IMR-90 (cell line): ENCODE data around the gene LAMB2. TPM values are rescaled to one million over a fixed set of nuclear protein-coding genes. Genes with fewer than 3 reads are reported as not detected.
A peak's percentile ranks its signal among the peaks of the same experiment; 100 is the strongest.

Source experiments
- ATAC-seq: fragments of 200-7000 bp; cut with Tn5 transposase; 2 replicates; pipeline ENCODE4 v1.9.1; 2020; ENCODE audit warnings: low read depth, mild to moderate bottlenecking, moderate library complexity
- BruUV-seq: library from RNA; stranded (reverse); fragments of 400-500 nt; replicated peaks from 2 replicates; lab custom pipeline; 2021; lab: Mats Ljungman, UMichigan
- CTCF ChIA-PET: fragments of 300-600 bp; formaldehyde crosslinking; extraction: SDS; loops from one replicate; lab custom pipeline; 2021; ENCODE audit warnings: antibody characterized with exemption; lab: Yijun Ruan, JAX
- POLR2A ChIA-PET: fragments of 300-600 bp; sonication (Branson Sonifier 250); formaldehyde crosslinking; loops from one replicate; lab custom pipeline; 2022; ENCODE audit warnings: antibody characterized with exemption; ENCODE audit not compliant: unreplicated experiment; lab: Charles Lee
- DNase-seq: peaks from one replicate; pipeline ENCODE4 v3.0.0; 2013
- H2AFZ ChIP-seq: replicated peaks from 2 replicates; pipeline ENCODE3; 2013; ENCODE audit warnings: low read length, mild to moderate bottlenecking; ENCODE audit not compliant: poor library complexity
- H2AK5ac ChIP-seq: 2 replicates; pipeline ENCODE4 v1.6.1; 2013; ENCODE audit warnings: low read depth, low read length, inconsistent platforms
- H2AK9ac ChIP-seq: replicated peaks from 2 replicates; pipeline ENCODE3; 2013; ENCODE audit warnings: mild to moderate bottlenecking, low read depth, low read length, moderate library complexity; ENCODE audit not compliant: poor library complexity
- H2BK120ac ChIP-seq: 2 replicates; pipeline ENCODE4 v1.6.1; 2013; ENCODE audit warnings: low read depth, low read length, inconsistent platforms
- H2BK15ac ChIP-seq: 3 replicates; pipeline ENCODE4 v1.6.1; 2013; ENCODE audit warnings: low read depth, low read length, inconsistent platforms
- H2BK20ac ChIP-seq: 2 replicates; pipeline ENCODE4 v1.6.1; 2013; ENCODE audit warnings: low read depth, mild to moderate bottlenecking, inconsistent platforms, low read length, moderate library complexity
- H2BK5ac ChIP-seq: 2 replicates; pipeline ENCODE4 v1.6.1; 2013; ENCODE audit warnings: mild to moderate bottlenecking, low read depth, low read length, inconsistent platforms; ENCODE audit not compliant: poor library complexity, severe bottlenecking
- H3K14ac ChIP-seq: replicated peaks from 2 replicates; pipeline ENCODE4 v1.6.1; 2013; ENCODE audit warnings: low read depth, low read length, inconsistent platforms
- H3K18ac ChIP-seq: 2 replicates; pipeline ENCODE4 v1.6.1; 2013; ENCODE audit warnings: low read depth, low read length, control low read depth
- H3K23ac ChIP-seq: 2 replicates; pipeline ENCODE4 v1.6.1; 2013; ENCODE audit warnings: low read depth, low read length, inconsistent platforms
- H3K27ac ChIP-seq: 2 replicates; pipeline ENCODE4 v1.5.1; 2013; ENCODE audit warnings: mild to moderate bottlenecking, control low read depth, low read length; ENCODE audit not compliant: insufficient read depth
- H3K27me3 ChIP-seq: 2 replicates; pipeline ENCODE4 v1.6.1; 2013; ENCODE audit warnings: low read length; ENCODE audit not compliant: control insufficient read depth, insufficient read depth
- H3K36me3 ChIP-seq: 2 replicates; pipeline ENCODE4 v1.6.1; 2013; ENCODE audit warnings: low read length, mixed read lengths; ENCODE audit not compliant: control insufficient read depth, insufficient read depth
- H3K4ac ChIP-seq: 2 replicates; pipeline ENCODE4 v1.6.1; 2013; ENCODE audit warnings: low read depth, low read length, inconsistent platforms
- H3K4me1 ChIP-seq: 2 replicates; pipeline ENCODE4 v1.6.1; 2013; ENCODE audit warnings: low read length, mixed read lengths; ENCODE audit not compliant: control insufficient read depth, insufficient read depth
- H3K4me2 ChIP-seq: 2 replicates; pipeline ENCODE4 v1.6.1; 2013; ENCODE audit warnings: low read depth, mild to moderate bottlenecking, control low read depth, low read length, moderate library complexity
- H3K4me3 ChIP-seq: 2 replicates; pipeline ENCODE4 v1.5.1; 2013; ENCODE audit warnings: low read depth, mild to moderate bottlenecking, control low read depth, low read length, moderate library complexity; ENCODE audit not compliant: insufficient read depth
- H3K56ac ChIP-seq: 2 replicates; pipeline ENCODE4 v1.6.1; 2013; ENCODE audit warnings: low read length, inconsistent platforms; ENCODE audit not compliant: insufficient read depth; ENCODE audit errors: extremely low read depth
- H3K79me1 ChIP-seq, 2 experiments: 2 replicates each; pipeline ENCODE4 v1.6.1; 2013; ENCODE audit warnings: low read length in 2 of 2, inconsistent platforms in 1 of 2, low read depth in 1 of 2
- H3K9ac ChIP-seq: 2 replicates; pipeline ENCODE4 v1.6.1; 2013; ENCODE audit warnings: low read depth, low read length, control low read depth
- H3K9me1 ChIP-seq: 2 replicates; pipeline ENCODE4 v1.6.1; 2013; ENCODE audit warnings: low read length, inconsistent platforms; ENCODE audit not compliant: insufficient read depth
- H3K9me3 ChIP-seq: 2 replicates; pipeline ENCODE4 v1.6.1; 2013; ENCODE audit warnings: low read length; ENCODE audit not compliant: control insufficient read depth, insufficient read depth
- H4K20me1 ChIP-seq: 2 replicates; pipeline ENCODE4 v1.6.1; 2013; ENCODE audit warnings: low read length, inconsistent platforms; ENCODE audit not compliant: insufficient read depth
- H4K5ac ChIP-seq: 2 replicates; pipeline ENCODE4 v1.6.1; 2013; ENCODE audit warnings: mild to moderate bottlenecking, low read depth, low read length, control low read depth
- H4K8ac ChIP-seq, 2 experiments: 2 replicates each; pipeline ENCODE4 v1.6.1; 2013; ENCODE audit warnings: low read depth in 2 of 2, low read length in 2 of 2, control low read depth in 1 of 2, inconsistent platforms in 1 of 2
- H4K91ac ChIP-seq: 2 replicates; pipeline ENCODE4 v1.6.1; 2013; ENCODE audit warnings: low read depth, low read length, inconsistent platforms; ENCODE audit not compliant: insufficient read depth
- BHLHE40 ChIP-seq: fragments of 150-350 bp; IDR thresholded peaks from 2 replicates; pipeline ENCODE4 v1.6.1; 2016; ENCODE audit warnings: mild to moderate bottlenecking, low read depth, low read length
- CEBPB ChIP-seq: IDR thresholded peaks from 2 replicates; pipeline ENCODE4 v1.6.1; 2012; ENCODE audit warnings: low read depth, low read length, improper control_type of control experiment
- CHD1 ChIP-seq: IDR thresholded peaks from 2 replicates; pipeline ENCODE4 v1.6.1; 2012; ENCODE audit warnings: low read depth, low read length, improper control_type of control experiment
- CTCF ChIP-seq: conservative IDR thresholded peaks from 2 replicates; pipeline ENCODE4 v1.5.1; 2012; ENCODE audit warnings: mild to moderate bottlenecking, low read depth, low read length, improper control_type of control experiment
- FOS ChIP-seq: fragments of 150-350 bp; IDR thresholded peaks from 2 replicates; pipeline ENCODE4 v1.6.1; 2016; ENCODE audit warnings: low read depth, low read length
- MAFK ChIP-seq: IDR thresholded peaks from 2 replicates; pipeline ENCODE4 v1.6.1; 2012; ENCODE audit warnings: low read depth, low read length, improper control_type of control experiment
- MAZ ChIP-seq: IDR thresholded peaks from 2 replicates; pipeline ENCODE4 v1.6.1; 2012; ENCODE audit warnings: low read depth, mild to moderate bottlenecking, low read length, improper control_type of control experiment, moderate library complexity, borderline replicate concordance
- MXI1 ChIP-seq: IDR thresholded peaks from 2 replicates; pipeline ENCODE4 v1.6.1; 2012; ENCODE audit warnings: low read depth, mild to moderate bottlenecking, low read length, moderate library complexity, borderline replicate concordance
- NFE2L2 ChIP-seq: fragments of 150-350 bp; IDR thresholded peaks from 2 replicates; pipeline ENCODE4 v1.6.1; 2016; ENCODE audit warnings: low read depth, mild to moderate bottlenecking, low read length
- POLR2A ChIP-seq: IDR thresholded peaks from 2 replicates; pipeline ENCODE4 v1.6.1; 2012; ENCODE audit warnings: mild to moderate bottlenecking, low read depth, low read length
- RAD21 ChIP-seq: IDR thresholded peaks from 2 replicates; pipeline ENCODE4 v1.6.1; 2012; ENCODE audit warnings: low read length, improper control_type of control experiment
- RCOR1 ChIP-seq: IDR thresholded peaks from 2 replicates; pipeline ENCODE4 v1.6.1; 2012; ENCODE audit warnings: mild to moderate bottlenecking, low read length, improper control_type of control experiment; ENCODE audit not compliant: insufficient replicate concordance
- RFX5 ChIP-seq: IDR thresholded peaks from 2 replicates; pipeline ENCODE4 v1.8.0; 2012; ENCODE audit warnings: low read depth, mild to moderate bottlenecking, low read length, moderate library complexity
- SMC3 ChIP-seq: fragments of 150-350 bp; IDR thresholded peaks from 2 replicates; pipeline ENCODE4 v1.6.1; 2016; ENCODE audit warnings: low read depth, mild to moderate bottlenecking, antibody characterized with exemption, low read length, moderate library complexity
- WGBS, 2 experiments: methylation state at CpG; one replicate each; pipeline versions ENCODE4 v1.1.5 to v1.1.7; 2013; ENCODE audit warnings: missing lambda C conversion rate in 2 of 2; ENCODE audit not compliant: insufficient read length in 1 of 2; ENCODE audit errors: extremely low coverage in 2 of 2; 5-methylcytosine and 5-hydroxymethylcytosine counted together
- dilution Hi-C: fragments of 300-500 bp; cut with HindIII; formaldehyde crosslinking; loops from one replicate; pipeline ENCODE4 v1.14.3; 2018; ENCODE audit warnings: low sequenced_read_pairs; ENCODE audit not compliant: unreplicated experiment
- in situ Hi-C: fragments of 300-500 bp; cut with MboI; formaldehyde crosslinking; loops from 3 replicates; pipeline ENCODE4 v1.14.3; 2019; ENCODE audit warnings: low sequenced_read_pairs, inconsistent platforms, mixed read lengths
- intact Hi-C: fragments of 100-400 bp; cut with micrococcal nuclease; formaldehyde crosslinking; loops from 2 replicates; pipeline ENCODE4 v1.10.0; 2022
- polyA plus RNA-seq, 3 experiments: library from polyadenylated mRNA; depleted of rRNA; stranded (reverse); fragments of >200 nt; gene quantifications; 2 replicates each; pipeline ENCODE4 v1.2.3, GENCODE V29; 2012; ENCODE audit warnings: low replicate concordance in 1 of 3
- total RNA-seq: library from RNA; depleted of rRNA; stranded (reverse); fragments of >200 nt; gene quantifications from 2 replicates; pipeline ENCODE4 v1.2.3, GENCODE V29; 2012
- TF ChIP-seq, protein P1 (sequence below): fragments of 150-350 bp; IDR thresholded peaks from 2 replicates; pipeline ENCODE4 v1.6.1; 2017; ENCODE audit warnings: mild to moderate bottlenecking, antibody characterized with exemption, low read length, low read depth
- TF ChIP-seq, protein P2 (sequence below): fragments of 150-350 bp; IDR thresholded peaks from 2 replicates; pipeline ENCODE4 v1.6.1; 2016; ENCODE audit warnings: low read depth, mild to moderate bottlenecking, low read length, moderate library complexity, borderline replicate concordance

The LAMB2 gene
- total and polyA plus RNA-seq, 2 of the 4 experiments (the other 2 are of a cell fraction), result 213 to 570 TPM

GRCh38 chr3:49153349-49153912, 20.6 kb upstream of the LAMB2 start:
- Histone ChIP-seq H2AK9ac (no peak overlapping the region), H3K79me1 (no peaks in the 10 kb centered on the region), H2BK20ac (no peak overlapping the region), H4K5ac (no peak overlapping the region), H4K8ac (no peak overlapping the region), H3K27ac (no peak overlapping the region), H3K27me3 (no peaks in the 10 kb centered on the region), H2BK5ac (no peak overlapping the region), H3K23ac (no peak overlapping the region), H3K18ac (no peak overlapping the region), H3K56ac (no peak overlapping the region), H3K4me2 (no peak overlapping the region), H3K9me1 (no peaks in the 10 kb centered on the region), H3K36me3 (no peaks in the 10 kb centered on the region), H3K4ac (no peak overlapping the region), H3K14ac (no peak overlapping the region), H3K9ac (no peak overlapping the region), H4K20me1 (no peaks in the 10 kb centered on the region), H3K4me3 (no peak overlapping the region), H3K9me3 (no peaks in the 10 kb centered on the region), H2BK120ac (no peak overlapping the region), H2AFZ (peak overlapping the region; percentile 32), H4K91ac (no peak overlapping the region), H2AK5ac (no peak overlapping the region), H2BK15ac (no peak overlapping the region), H3K4me1 (no peaks in the 10 kb centered on the region)
- BruUV-seq, result no TSS peak
- ChIA-PET CTCF (no interaction called here), POLR2A (no interaction called here)
- dilution Hi-C loops (no loop called here), intact Hi-C loops (no loop called here), in situ Hi-C loops (loop anchor here (25.0 kb wide), 1 partner anchor 284 kb away; the partner anchor contains the start of gene NICN1)
- no peak for ATAC-seq
- no CpG with 5 or more reads among the region's 3 CpGs for WGBS, 2 experiments
- DNase-seq, result no peak
- TF ChIP-seq CEBPB, result no peak
- TF ChIP-seq MAFK, result no peak
- no peak for TF ChIP-seq RCOR1
- no peak for TF ChIP-seq BHLHE40
- TF ChIP-seq NFE2L2, result no peak
- TF ChIP-seq RFX5, result no peak
- TF ChIP-seq, protein P1, sequence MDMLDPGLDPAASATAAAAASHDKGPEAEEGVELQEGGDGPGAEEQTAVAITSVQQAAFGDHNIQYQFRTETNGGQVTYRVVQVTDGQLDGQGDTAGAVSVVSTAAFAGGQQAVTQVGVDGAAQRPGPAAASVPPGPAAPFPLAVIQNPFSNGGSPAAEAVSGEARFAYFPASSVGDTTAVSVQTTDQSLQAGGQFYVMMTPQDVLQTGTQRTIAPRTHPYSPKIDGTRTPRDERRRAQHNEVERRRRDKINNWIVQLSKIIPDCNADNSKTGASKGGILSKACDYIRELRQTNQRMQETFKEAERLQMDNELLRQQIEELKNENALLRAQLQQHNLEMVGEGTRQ, result no peak
- TF ChIP-seq SMC3, result no peak
- no peak for TF ChIP-seq FOS
- TF ChIP-seq CHD1, result no peak
- no peak for TF ChIP-seq MXI1
- no peak for TF ChIP-seq RAD21
- TF ChIP-seq, protein P2, sequence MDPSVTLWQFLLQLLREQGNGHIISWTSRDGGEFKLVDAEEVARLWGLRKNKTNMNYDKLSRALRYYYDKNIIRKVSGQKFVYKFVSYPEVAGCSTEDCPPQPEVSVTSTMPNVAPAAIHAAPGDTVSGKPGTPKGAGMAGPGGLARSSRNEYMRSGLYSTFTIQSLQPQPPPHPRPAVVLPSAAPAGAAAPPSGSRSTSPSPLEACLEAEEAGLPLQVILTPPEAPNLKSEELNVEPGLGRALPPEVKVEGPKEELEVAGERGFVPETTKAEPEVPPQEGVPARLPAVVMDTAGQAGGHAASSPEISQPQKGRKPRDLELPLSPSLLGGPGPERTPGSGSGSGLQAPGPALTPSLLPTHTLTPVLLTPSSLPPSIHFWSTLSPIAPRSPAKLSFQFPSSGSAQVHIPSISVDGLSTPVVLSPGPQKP, result no peak
- no peak for TF ChIP-seq MAZ
- TF ChIP-seq POLR2A, result no peak
- no peak for TF ChIP-seq CTCF
